GM18520 (cell line): ENCODE results near the gene CLDN25.

ENCODE experiments used
- ATAC-seq: cut with Tn5 transposase; IDR thresholded peaks from one replicate; pipeline ENCODE4 v1.9.1; 2021; ENCODE audit not compliant: unreplicated experiment

The CLDN25 gene

GRCh38 chr11:113806406-113806805 is 26.8 kb downstream of the CLDN25 start:
- no peak for ATAC-seq

GRCh38 chr11:113808931-113809330 is 29.3 kb downstream of the CLDN25 start:
- no peak for ATAC-seq

- no peak for ATAC-seq
These were observed 34.6 kb downstream of the CLDN25 start for GRCh38 chr11:113814181-113814580.

GRCh38 chr11:113817162-113817561 is 37.6 kb downstream of the CLDN25 start:
- ATAC-seq, result no peak

- no peak for ATAC-seq
These were observed 38.0 kb downstream of the CLDN25 start for GRCh38 chr11:113817626-113818025.

GRCh38 chr11:113818426-113818825 is 38.8 kb downstream of the CLDN25 start:
- ATAC-seq, result no peak

GRCh38 chr11:113827477-113827876 is 47.9 kb downstream of the CLDN25 start:
- ATAC-seq, result no peak

- no peak for ATAC-seq
These were observed 48.6 kb downstream of the CLDN25 start for GRCh38 chr11:113828191-113828590.

- no peak for ATAC-seq
These were observed 50.2 kb downstream of the CLDN25 start for GRCh38 chr11:113829751-113830150.
